HepG2 (cell line): ENCODE measurements around the gene MICOS13. TPM values are rescaled to one million over a fixed set of nuclear protein-coding genes. Genes with fewer than 3 reads are reported as not detected.

Experiments
- ATF6 ChIP-seq: sonication (generic); formaldehyde crosslinking; conservative IDR thresholded peaks from 2 replicates; pipeline ENCODE4 v1.4.0; 2020; ENCODE audit warnings: missing genetic modification reagents
- CBX5 ChIP-seq: sonication (generic); formaldehyde crosslinking; IDR thresholded peaks from 2 replicates; pipeline ENCODE4 v1.4.0; 2020; ENCODE audit warnings: missing genetic modification reagents, borderline replicate concordance
- CCAR2 ChIP-seq: fragments of 200-400 bp; formaldehyde crosslinking; optimal IDR thresholded peaks from 2 replicates; pipeline ENCODE3; 2018; ENCODE audit warnings: low read depth, mild to moderate bottlenecking, low read length, moderate library complexity
- HHEX ChIP-seq: IDR thresholded peaks from 2 replicates; pipeline ENCODE4 v1.6.1; 2016; ENCODE audit warnings: control low read depth
- HMGXB4 ChIP-seq, 2 experiments: sonication (generic) in 1 of 2; formaldehyde crosslinking in 1 of 2; IDR thresholded peaks; 2 replicates each; pipeline versions ENCODE4 v1.4.0 to v1.6.1; 2018 to 2020; ENCODE audit warnings: missing genetic modification reagents in 2 of 2, borderline replicate concordance in 1 of 2, low read depth in 1 of 2, mild to moderate bottlenecking in 1 of 2, missing biosample characterization in 1 of 2
- HOXA9 ChIP-seq: sonication (generic); formaldehyde crosslinking; IDR thresholded peaks from 2 replicates; pipeline ENCODE4 v1.8.1; 2022; ENCODE audit warnings: missing genetic modification reagents, mild to moderate bottlenecking, moderate library complexity, borderline replicate concordance
- MIER2 ChIP-seq: IDR thresholded peaks from 2 replicates; pipeline ENCODE4 v1.6.1; 2016; ENCODE audit warnings: missing biosample characterization, missing genetic modification reagents
- MLLT10 ChIP-seq: sonication (generic); formaldehyde crosslinking; IDR thresholded peaks from 2 replicates; pipeline ENCODE4 v1.4.0; 2020; ENCODE audit warnings: missing genetic modification reagents
- NONO ChIP-seq, 2 experiments: fragments of 450-650 bp in 1 of 2; sonication (generic) in 1 of 2; formaldehyde crosslinking in 1 of 2; IDR thresholded peaks in 1 of 2; conservative IDR thresholded peaks in 1 of 2; 2 replicates each; pipeline versions ENCODE4 v1.6.1 to v1.8.0; 2017 to 2022; ENCODE audit warnings: mild to moderate bottlenecking in 1 of 2, missing genetic modification reagents in 1 of 2, moderate library complexity in 1 of 2
- NR2F6 ChIP-seq, 2 experiments: IDR thresholded peaks; 2 replicates each; pipeline ENCODE4 v1.6.1; 2016; ENCODE audit warnings: antibody characterized with exemption in 1 of 2, mild to moderate bottlenecking in 1 of 2
- SRF ChIP-seq: IDR thresholded peaks from 2 replicates; pipeline ENCODE4 v1.6.1; 2011; ENCODE audit warnings: mild to moderate bottlenecking, low read depth, low read length, moderate library complexity
- TOPORS ChIP-seq: sonication (generic); formaldehyde crosslinking; IDR thresholded peaks from 2 replicates; pipeline ENCODE4 v1.8.0; 2023; ENCODE audit warnings: mild to moderate bottlenecking, missing genetic modification reagents
- ZMAT3 ChIP-seq: sonication (generic); formaldehyde crosslinking; conservative IDR thresholded peaks from 2 replicates; pipeline ENCODE4 v1.7.0; 2021; ENCODE audit warnings: missing genetic modification reagents
- ZNF30 ChIP-seq: sonication (generic); formaldehyde crosslinking; IDR thresholded peaks from 2 replicates; pipeline ENCODE4 v1.5.0; 2020; ENCODE audit warnings: mild to moderate bottlenecking, missing genetic modification reagents
- ZNF432 ChIP-seq: sonication (generic); formaldehyde crosslinking; IDR thresholded peaks from 2 replicates; pipeline ENCODE4 v1.5.0; 2020; ENCODE audit warnings: missing genetic modification reagents, mild to moderate bottlenecking, borderline replicate concordance
- ZNF572 ChIP-seq: sonication (generic); formaldehyde crosslinking; IDR thresholded peaks from 2 replicates; pipeline ENCODE4 v1.5.1; 2020; ENCODE audit warnings: mild to moderate bottlenecking, missing genetic modification reagents
- ZNF710 ChIP-seq: sonication (generic); formaldehyde crosslinking; IDR thresholded peaks from 2 replicates; pipeline ENCODE4 v1.5.0; 2020; ENCODE audit warnings: mild to moderate bottlenecking, missing genetic modification reagents, borderline replicate concordance
- ZNF790 ChIP-seq: sonication (generic); formaldehyde crosslinking; IDR thresholded peaks from 2 replicates; pipeline ENCODE4 v1.8.0; 2022; ENCODE audit warnings: missing genetic modification reagents, mild to moderate bottlenecking, borderline replicate concordance
- polyA plus RNA-seq, 8 experiments: library from polyadenylated mRNA; depleted of rRNA in 3 of 8; stranded (reverse) in 7 of 8; unstranded in 1 of 8; fragments of >200 nt; fragmentation: Illumina TruSeq in 4 of 8; extraction: Trizol in 4 of 8; gene quantifications; 2 replicates each; pipeline versions ENCODE4 v1.2.1 to v1.2.3, GENCODE V29; 2011 to 2016; ENCODE audit warnings: low read depth in 4 of 8, missing spikeins in 1 of 8, mixed read lengths in 1 of 8; ENCODE audit not compliant: insufficient read depth in 1 of 8
- total RNA-seq, 5 experiments: library from RNA; depleted of rRNA; stranded (reverse); fragments of >200 nt; fragmentation: Illumina TruSeq; extraction: Trizol; gene quantifications; 2 replicates each; pipeline ENCODE4 v1.2.3, GENCODE V29; 2016; ENCODE audit warnings: low read depth in 1 of 5
- TF ChIP-seq, protein P1 (sequence below): sonication (generic); formaldehyde crosslinking; IDR thresholded peaks from 2 replicates; pipeline ENCODE4 v1.4.0; 2020; ENCODE audit warnings: missing genetic modification reagents, borderline replicate concordance

The MICOS13 gene
- total and polyA plus RNA-seq, 2 of the 13 experiments (the other 11 are each of a cell fraction or from before 2014, with no cell fraction given): 28.8 to 35.4 TPM

DNA sequence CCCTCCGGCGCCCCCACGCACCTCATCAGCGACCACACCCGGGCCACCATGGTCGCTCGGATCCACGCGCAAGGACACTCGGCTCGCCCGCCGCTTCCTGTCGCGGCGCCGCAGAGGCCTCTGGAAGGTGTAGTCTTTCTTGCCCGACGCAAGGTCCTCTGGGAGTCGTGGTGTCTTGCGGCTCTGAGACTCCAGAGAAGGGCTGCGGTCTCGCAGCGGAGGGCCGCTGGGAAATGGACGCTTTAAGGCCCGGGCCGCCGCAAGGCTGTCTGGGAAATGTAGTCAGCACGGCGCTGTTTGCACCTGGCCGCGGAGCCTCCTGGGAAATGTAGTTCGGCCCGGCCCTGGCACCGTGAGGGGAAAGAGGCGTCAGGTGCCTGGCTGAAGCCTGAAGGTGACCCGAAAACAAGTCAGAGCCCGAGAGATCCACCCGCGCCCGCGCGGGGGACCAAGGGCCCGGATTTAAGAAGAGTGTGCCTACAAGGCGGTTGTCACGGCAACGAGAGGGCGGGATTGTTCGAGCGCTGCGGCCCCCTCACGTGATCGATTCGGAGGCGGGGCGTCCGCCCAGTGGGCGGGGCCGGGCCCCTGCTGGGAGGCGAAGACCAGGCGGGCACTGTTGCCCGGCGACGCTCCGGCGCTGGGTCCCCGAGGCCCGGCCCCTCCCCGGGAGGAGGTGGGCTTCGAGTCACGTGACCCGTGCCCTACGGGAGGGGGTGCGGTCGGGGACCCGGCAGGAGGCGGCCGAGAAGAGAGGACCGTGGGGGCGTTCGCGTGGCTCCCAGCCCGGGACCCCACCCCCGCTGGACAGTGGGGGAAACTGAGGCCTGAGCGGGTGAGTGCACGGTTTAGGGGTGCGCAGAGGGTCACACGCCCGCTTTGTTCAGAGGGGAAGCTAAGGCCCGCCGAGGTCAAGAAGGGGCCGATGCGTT lies at the start of gene MICOS13, which contains the start of gene HSD11B1L (continued):
- TF ChIP-seq NONO (IDR thresholded peaks at IDR 0.05) (no peak), NONO (CRISPR knock-in tag; conservative IDR thresholded peaks at IDR 0.05) (peak; percentile 61; the same call in 1 of the 2 replicates), SRF (peak; percentile 32; the same call in 1 of the 2 replicates), CCAR2 (no peak), ZNF432 (CRISPR knock-in tag) (no peak), ZNF572 (CRISPR knock-in tag) (no peak), HOXA9 (CRISPR knock-in tag) (no peak), TOPORS (CRISPR knock-in tag) (no peak), ATF6 (CRISPR knock-in tag) (no peak), HMGXB4 (CRISPR knock-in tag; IDR thresholded peaks at IDR 0.05; ENCODE audit: borderline replicate concordance in 1 of 2, low read depth in 1 of 2) (peak; percentile 55 to 56), ZNF790 (CRISPR knock-in tag) (no peak), NR2F6 (IDR thresholded peaks at IDR 0.05) (no peak), NR2F6 (CRISPR knock-in tag; IDR thresholded peaks at IDR 0.05) (no peak), MIER2 (CRISPR knock-in tag) (no peak), HHEX (CRISPR knock-in tag) (no peak), ZNF710 (CRISPR knock-in tag) (0 out of 2 replicates have a peak, but pooled peaks have one; percentile 47), CBX5 (CRISPR knock-in tag) (no peak), MLLT10 (CRISPR knock-in tag) (no peak), ZNF30 (CRISPR knock-in tag) (no peak), ZMAT3 (no peak)
- TF ChIP-seq, protein P1, sequence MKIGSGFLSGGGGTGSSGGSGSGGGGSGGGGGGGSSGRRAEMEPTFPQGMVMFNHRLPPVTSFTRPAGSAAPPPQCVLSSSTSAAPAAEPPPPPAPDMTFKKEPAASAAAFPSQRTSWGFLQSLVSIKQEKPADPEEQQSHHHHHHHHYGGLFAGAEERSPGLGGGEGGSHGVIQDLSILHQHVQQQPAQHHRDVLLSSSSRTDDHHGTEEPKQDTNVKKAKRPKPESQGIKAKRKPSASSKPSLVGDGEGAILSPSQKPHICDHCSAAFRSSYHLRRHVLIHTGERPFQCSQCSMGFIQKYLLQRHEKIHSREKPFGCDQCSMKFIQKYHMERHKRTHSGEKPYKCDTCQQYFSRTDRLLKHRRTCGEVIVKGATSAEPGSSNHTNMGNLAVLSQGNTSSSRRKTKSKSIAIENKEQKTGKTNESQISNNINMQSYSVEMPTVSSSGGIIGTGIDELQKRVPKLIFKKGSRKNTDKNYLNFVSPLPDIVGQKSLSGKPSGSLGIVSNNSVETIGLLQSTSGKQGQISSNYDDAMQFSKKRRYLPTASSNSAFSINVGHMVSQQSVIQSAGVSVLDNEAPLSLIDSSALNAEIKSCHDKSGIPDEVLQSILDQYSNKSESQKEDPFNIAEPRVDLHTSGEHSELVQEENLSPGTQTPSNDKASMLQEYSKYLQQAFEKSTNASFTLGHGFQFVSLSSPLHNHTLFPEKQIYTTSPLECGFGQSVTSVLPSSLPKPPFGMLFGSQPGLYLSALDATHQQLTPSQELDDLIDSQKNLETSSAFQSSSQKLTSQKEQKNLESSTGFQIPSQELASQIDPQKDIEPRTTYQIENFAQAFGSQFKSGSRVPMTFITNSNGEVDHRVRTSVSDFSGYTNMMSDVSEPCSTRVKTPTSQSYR (CRISPR knock-in tag): no peak
